ENCODE results near the gene SMAP2.

Gene SMAP2

GRCh38 chr1:40407453-40407852 lies 33.9 kb downstream of the SMAP2 start:
- DNase-seq (ENCODE audit: low spot score), result no peak
- Mint-ChIP-seq H3K27ac (no peak overlapping the region), H3K4me3 (no peak overlapping the region), H3K4me1 (ENCODE audit: low read depth) (peaks cover 23% of the 10 kb centered on the region), H3K9me3 (no peaks in the 10 kb centered on the region), H3K36me3 (ENCODE audit: low read depth) (peaks cover 37% of the 10 kb centered on the region), H3K27me3 (ENCODE audit: low read depth) (no peaks in the 10 kb centered on the region)

GRCh38 chr1:40409467-40409866 lies 35.9 kb downstream of the SMAP2 start:
- Mint-ChIP-seq H3K36me3 (ENCODE audit: low read depth) (peaks cover 52% of the 10 kb centered on the region), H3K4me1 (ENCODE audit: low read depth) (peaks cover 18% of the 10 kb centered on the region), H3K9me3 (no peaks in the 10 kb centered on the region), H3K27me3 (ENCODE audit: low read depth) (no peaks in the 10 kb centered on the region), H3K4me3 (no peak overlapping the region), H3K27ac (no peak overlapping the region)
- no peak for DNase-seq (ENCODE audit: low spot score)

GRCh38 chr1:40411294-40411693 lies 37.8 kb downstream of the SMAP2 start:
- no peak overlapping the region for H3K4me3 Mint-ChIP-seq
- DNase-seq (ENCODE audit: low spot score), result no peak
- no peaks in the 10 kb centered on the region for H3K27me3 Mint-ChIP-seq (ENCODE audit: low read depth)
- H3K9me3 Mint-ChIP-seq, result no peaks in the 10 kb centered on the region
- peaks cover 64% of the 10 kb centered on the region for H3K36me3 Mint-ChIP-seq (ENCODE audit: low read depth)
- peaks cover 10% of the 10 kb centered on the region for H3K4me1 Mint-ChIP-seq (ENCODE audit: low read depth)
- H3K27ac Mint-ChIP-seq, result no peak overlapping the region

- peaks cover 68% of the 10 kb centered on the region for H3K36me3 Mint-ChIP-seq (ENCODE audit: low read depth)
- H3K9me3 Mint-ChIP-seq, result no peaks in the 10 kb centered on the region
- no peak overlapping the region for H3K4me3 Mint-ChIP-seq
- H3K4me1 Mint-ChIP-seq (ENCODE audit: low read depth), result peaks cover 10% of the 10 kb centered on the region
- H3K27ac Mint-ChIP-seq, result no peak overlapping the region
- H3K27me3 Mint-ChIP-seq (ENCODE audit: low read depth), result no peaks in the 10 kb centered on the region
- no peak for DNase-seq (ENCODE audit: low spot score)
Measured at GRCh38 chr1:40411843-40412242, 38.3 kb downstream of the SMAP2 start.

- DNase-seq (ENCODE audit: low spot score), result no peak
- Mint-ChIP-seq H3K27me3 (ENCODE audit: low read depth) (no peaks in the 10 kb centered on the region), H3K4me3 (no peak overlapping the region), H3K9me3 (no peaks in the 10 kb centered on the region), H3K36me3 (ENCODE audit: low read depth) (peaks cover 77% of the 10 kb centered on the region), H3K27ac (peak overlapping the region; percentile 38), H3K4me1 (ENCODE audit: low read depth) (peaks cover 10% of the 10 kb centered on the region)
Measured at GRCh38 chr1:40413527-40414252, 40.2 kb downstream of the SMAP2 start.

GRCh38 chr1:40414331-40414730 lies 40.8 kb downstream of the SMAP2 start:
- peaks cover 74% of the 10 kb centered on the region for H3K36me3 Mint-ChIP-seq (ENCODE audit: low read depth)
- H3K27me3 Mint-ChIP-seq (ENCODE audit: low read depth), result no peaks in the 10 kb centered on the region
- no peaks in the 10 kb centered on the region for H3K9me3 Mint-ChIP-seq
- no peak overlapping the region for H3K4me3 Mint-ChIP-seq
- peak overlapping the region; percentile 39 for H3K27ac Mint-ChIP-seq
- H3K4me1 Mint-ChIP-seq (ENCODE audit: low read depth), result peaks cover 10% of the 10 kb centered on the region
- DNase-seq (ENCODE audit: low spot score), result no peak

GRCh38 chr1:40416709-40417108 lies 43.2 kb downstream of the SMAP2 start:
- no peaks in the 10 kb centered on the region for H3K9me3 Mint-ChIP-seq
- no peaks in the 10 kb centered on the region for H3K27me3 Mint-ChIP-seq (ENCODE audit: low read depth)
- peaks cover 10% of the 10 kb centered on the region for H3K4me1 Mint-ChIP-seq (ENCODE audit: low read depth)
- DNase-seq (ENCODE audit: low spot score), result no peak
- H3K27ac Mint-ChIP-seq, result no peak overlapping the region
- no peak overlapping the region for H3K4me3 Mint-ChIP-seq
- H3K36me3 Mint-ChIP-seq (ENCODE audit: low read depth), result peaks cover 80% of the 10 kb centered on the region

- no peak for DNase-seq (ENCODE audit: low spot score)
- H3K27ac Mint-ChIP-seq, result no peak overlapping the region
Measured at GRCh38 chr1:40421431-40422384, 48.2 kb downstream of the SMAP2 start.

GRCh38 chr1:40422630-40423263 lies 49.2 kb downstream of the SMAP2 start:
- Mint-ChIP-seq H3K36me3 (ENCODE audit: low read depth) (peaks cover 66% of the 10 kb centered on the region), H3K4me3 (no peak overlapping the region), H3K27me3 (ENCODE audit: low read depth) (no peaks in the 10 kb centered on the region), H3K4me1 (ENCODE audit: low read depth) (no peaks in the 10 kb centered on the region), H3K9me3 (no peaks in the 10 kb centered on the region), H3K27ac (no peak overlapping the region)
- no peak for DNase-seq (ENCODE audit: low spot score)

More at GRCh38 chr1:40421431-40422384, 48.2 kb downstream of the SMAP2 start:
- Mint-ChIP-seq H3K4me3 (no peak overlapping the region), H3K4me1 (ENCODE audit: low read depth) (no peaks in the 10 kb centered on the region), H3K9me3 (no peaks in the 10 kb centered on the region), H3K27me3 (ENCODE audit: low read depth) (no peaks in the 10 kb centered on the region), H3K36me3 (ENCODE audit: low read depth) (peaks cover 76% of the 10 kb centered on the region)

GRCh38 chr1:40423264-40423642 lies 49.7 kb downstream of the SMAP2 start:
- Mint-ChIP-seq H3K4me3 (no peak overlapping the region), H3K4me1 (ENCODE audit: low read depth) (no peaks in the 10 kb centered on the region), H3K9me3 (no peaks in the 10 kb centered on the region), H3K27ac (no peak overlapping the region), H3K36me3 (ENCODE audit: low read depth) (peaks cover 63% of the 10 kb centered on the region), H3K27me3 (ENCODE audit: low read depth) (no peaks in the 10 kb centered on the region)
- DNase-seq (ENCODE audit: low spot score), result no peak

- Mint-ChIP-seq H3K4me3 (no peak overlapping the region), H3K27me3 (ENCODE audit: low read depth) (no peaks in the 10 kb centered on the region), H3K27ac (no peak overlapping the region), H3K36me3 (ENCODE audit: low read depth) (peaks cover 57% of the 10 kb centered on the region), H3K9me3 (no peaks in the 10 kb centered on the region), H3K4me1 (ENCODE audit: low read depth) (no peaks in the 10 kb centered on the region)
- no peak for DNase-seq (ENCODE audit: low spot score)
Measured at GRCh38 chr1:40423951-40424618, 50.6 kb downstream of the SMAP2 start.

- peaks cover 54% of the 10 kb centered on the region for H3K36me3 Mint-ChIP-seq (ENCODE audit: low read depth)
- no peaks in the 10 kb centered on the region for H3K27me3 Mint-ChIP-seq (ENCODE audit: low read depth)
- no peaks in the 10 kb centered on the region for H3K4me1 Mint-ChIP-seq (ENCODE audit: low read depth)
- no peak overlapping the region for H3K27ac Mint-ChIP-seq
- DNase-seq (ENCODE audit: low spot score), result no peak
- no peaks in the 10 kb centered on the region for H3K9me3 Mint-ChIP-seq
- no peak overlapping the region for H3K4me3 Mint-ChIP-seq
Measured at GRCh38 chr1:40425198-40425597, 51.7 kb downstream of the SMAP2 start.

GRCh38 chr1:40431385-40431784 lies 57.9 kb downstream of the SMAP2 start:
- Mint-ChIP-seq H3K4me1 (ENCODE audit: low read depth) (no peaks in the 10 kb centered on the region), H3K36me3 (ENCODE audit: low read depth) (peaks cover 14% of the 10 kb centered on the region), H3K27ac (no peak overlapping the region), H3K27me3 (ENCODE audit: low read depth) (no peaks in the 10 kb centered on the region), H3K4me3 (no peak overlapping the region), H3K9me3 (peaks cover 3% of the 10 kb centered on the region)
- DNase-seq (ENCODE audit: low spot score), result no peak
